Epithelial cell of esophagus (primary cell): ENCODE results near the gene ST14.
"Not testable (repeated sequence)": the region's sequence is repeated elsewhere in the genome, so short reads cannot be mapped to it uniquely, and the experiment has no call there.

Experiments used
- DNase-seq: peaks from one replicate; pipeline ENCODE4 v3.0.0; 2010; ENCODE audit warnings: low read depth
- H3K4me3 ChIP-seq: 2 replicates; pipeline ENCODE4 v1.5.1; 2011; ENCODE audit warnings: mild to moderate bottlenecking, low read length, control low read depth
- TF ChIP-seq, protein P1 (sequence below): IDR thresholded peaks from 2 replicates; pipeline ENCODE4 v1.5.1; 2011; ENCODE audit warnings: low read depth, mild to moderate bottlenecking, low read length, control low read depth, inconsistent platforms; ENCODE audit not compliant: insufficient read depth; ENCODE audit errors: missing control alignments

The ST14 gene

DNA sequence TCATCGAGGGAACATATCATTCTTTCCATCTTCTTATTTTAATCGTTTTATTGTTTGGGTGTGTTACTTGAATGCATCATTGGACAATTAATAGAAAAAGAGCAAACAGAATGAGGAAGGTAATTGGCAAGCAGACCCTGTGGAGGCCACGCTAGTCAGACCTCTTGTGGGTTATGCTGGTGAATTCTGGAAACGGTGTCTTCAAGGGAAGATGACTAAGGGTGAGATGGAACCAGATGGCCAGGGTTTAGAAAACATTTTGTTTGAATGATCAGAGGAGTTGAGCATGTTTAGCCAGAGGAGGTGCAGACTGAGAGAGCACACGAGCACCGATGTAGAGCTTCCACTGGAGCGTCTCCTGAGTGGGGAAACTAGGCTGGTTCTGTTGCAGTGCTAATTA lies 8.5 kb downstream of the ST14 start:
- peak; percentile 58 for DNase-seq
- H3K4me3 ChIP-seq, result no peak overlapping the region
- TF ChIP-seq, protein P1, sequence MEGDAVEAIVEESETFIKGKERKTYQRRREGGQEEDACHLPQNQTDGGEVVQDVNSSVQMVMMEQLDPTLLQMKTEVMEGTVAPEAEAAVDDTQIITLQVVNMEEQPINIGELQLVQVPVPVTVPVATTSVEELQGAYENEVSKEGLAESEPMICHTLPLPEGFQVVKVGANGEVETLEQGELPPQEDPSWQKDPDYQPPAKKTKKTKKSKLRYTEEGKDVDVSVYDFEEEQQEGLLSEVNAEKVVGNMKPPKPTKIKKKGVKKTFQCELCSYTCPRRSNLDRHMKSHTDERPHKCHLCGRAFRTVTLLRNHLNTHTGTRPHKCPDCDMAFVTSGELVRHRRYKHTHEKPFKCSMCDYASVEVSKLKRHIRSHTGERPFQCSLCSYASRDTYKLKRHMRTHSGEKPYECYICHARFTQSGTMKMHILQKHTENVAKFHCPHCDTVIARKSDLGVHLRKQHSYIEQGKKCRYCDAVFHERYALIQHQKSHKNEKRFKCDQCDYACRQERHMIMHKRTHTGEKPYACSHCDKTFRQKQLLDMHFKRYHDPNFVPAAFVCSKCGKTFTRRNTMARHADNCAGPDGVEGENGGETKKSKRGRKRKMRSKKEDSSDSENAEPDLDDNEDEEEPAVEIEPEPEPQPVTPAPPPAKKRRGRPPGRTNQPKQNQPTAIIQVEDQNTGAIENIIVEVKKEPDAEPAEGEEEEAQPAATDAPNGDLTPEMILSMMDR, result no peak

DNA sequence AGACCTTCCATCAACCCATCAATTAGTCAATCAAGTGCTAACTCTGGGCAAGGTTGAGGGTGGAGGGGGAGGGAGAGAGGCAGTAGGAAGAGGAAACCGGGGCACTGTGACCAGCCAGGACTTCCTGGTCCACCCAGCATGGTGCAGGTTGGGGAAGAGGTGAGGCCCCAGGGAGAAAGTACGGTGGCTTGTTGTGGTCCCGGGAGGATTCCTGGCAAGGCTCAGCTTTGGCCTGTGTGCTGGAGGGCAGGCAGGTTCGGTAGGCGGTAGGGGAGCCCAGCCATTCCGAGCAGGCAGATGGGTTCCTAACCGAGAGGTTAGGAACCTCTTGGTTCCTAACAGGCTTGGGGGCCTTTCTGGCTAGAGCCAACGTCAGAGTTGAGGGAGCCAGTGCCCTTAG lies 10.8 kb downstream of the ST14 start:
- H3K4me3 ChIP-seq, result no peak overlapping the region
- TF ChIP-seq, protein P1, result no peak
- DNase-seq, result no peak

DNA sequence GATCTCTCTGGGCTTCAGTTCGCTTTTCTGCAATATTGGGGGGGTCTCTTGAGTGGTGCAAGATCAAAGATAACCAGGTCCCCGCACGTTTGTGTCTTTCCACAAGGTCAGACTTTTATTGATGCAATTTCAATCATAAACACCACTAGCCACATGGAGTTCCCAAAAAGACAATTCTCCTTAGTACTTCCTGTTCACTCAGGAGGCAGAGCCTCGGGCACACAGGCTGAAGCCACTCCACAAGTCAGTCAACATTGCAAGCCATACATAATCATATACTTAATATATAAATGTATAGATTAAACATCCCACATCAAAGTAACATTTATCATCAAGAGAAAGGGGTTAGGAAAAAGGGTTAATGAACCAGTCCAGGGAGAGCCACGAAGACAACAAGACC lies 12.0 kb downstream of the ST14 start:
- DNase-seq, result no peak
- no peak overlapping the region for H3K4me3 ChIP-seq
- TF ChIP-seq, protein P1, result no peak

DNA sequence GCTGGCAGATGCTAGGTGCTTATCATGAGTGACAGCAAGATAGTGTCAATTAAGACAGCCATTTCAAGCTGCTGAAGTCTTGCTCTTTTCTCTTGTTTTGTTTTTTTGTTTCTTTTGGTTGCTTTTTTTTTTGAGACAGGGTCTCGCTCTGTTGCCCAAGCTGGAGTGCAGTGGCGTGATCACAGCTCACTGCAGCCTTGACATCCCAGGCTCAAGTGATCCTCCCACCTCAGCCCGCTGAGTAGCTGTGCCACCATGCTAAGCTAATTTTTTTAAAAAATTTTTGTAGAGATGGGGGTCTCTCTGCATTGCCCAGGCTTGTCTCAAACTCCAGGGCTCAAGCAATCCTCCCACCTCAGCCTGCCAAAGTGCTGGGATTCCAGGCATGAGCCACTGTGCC lies 12.4 kb downstream of the ST14 start:
- DNase-seq, result not testable (repeated sequence)

DNA sequence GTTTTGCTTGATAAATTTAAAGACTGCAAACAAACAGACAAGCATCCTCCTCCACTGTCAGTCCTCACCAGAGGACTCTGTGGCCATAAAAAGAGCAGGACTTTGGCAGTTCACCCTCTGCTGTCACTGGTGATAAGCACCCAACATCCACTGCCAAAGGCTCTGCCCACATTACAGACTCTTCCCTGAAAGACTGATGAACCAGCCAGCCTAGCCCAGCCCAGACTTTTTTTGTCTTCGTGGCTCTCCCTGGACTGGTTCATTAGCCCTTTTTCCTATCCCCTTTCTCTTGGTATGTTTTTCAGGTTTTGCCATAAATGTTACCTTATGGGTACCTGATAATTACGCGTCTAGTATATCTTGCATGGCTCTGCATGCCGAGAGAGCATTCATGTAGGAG lies 15.1 kb downstream of the ST14 start:
- no peak for DNase-seq
- H3K4me3 ChIP-seq, result no peak overlapping the region
- TF ChIP-seq, protein P1, result no peak

More for the DNA sequence above, 12.4 kb downstream of the ST14 start:
- H3K4me3 ChIP-seq, result not testable (repeated sequence)

DNA sequence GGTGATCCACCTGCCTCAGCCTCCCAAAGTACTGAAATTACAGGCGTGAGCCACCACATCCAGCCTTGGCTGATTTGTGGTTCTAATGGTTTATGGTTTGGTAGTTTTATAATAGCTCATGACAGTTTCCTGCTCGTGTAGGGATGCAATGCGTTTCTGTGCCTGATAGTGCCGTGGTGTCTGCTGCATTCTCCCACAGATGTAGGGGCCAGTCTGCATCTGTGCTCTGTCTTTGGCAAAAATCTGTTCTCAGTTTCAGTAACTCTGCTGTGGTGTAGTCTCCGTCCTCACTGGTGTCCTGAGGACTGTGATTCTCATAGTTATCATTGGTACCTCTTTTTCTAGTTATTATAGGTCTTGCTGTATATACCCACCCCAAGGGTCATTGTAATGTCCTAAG lies 16.3 kb downstream of the ST14 start:
- TF ChIP-seq, protein P1, result no peak
- no peak overlapping the region for H3K4me3 ChIP-seq
- no peak for DNase-seq

DNA sequence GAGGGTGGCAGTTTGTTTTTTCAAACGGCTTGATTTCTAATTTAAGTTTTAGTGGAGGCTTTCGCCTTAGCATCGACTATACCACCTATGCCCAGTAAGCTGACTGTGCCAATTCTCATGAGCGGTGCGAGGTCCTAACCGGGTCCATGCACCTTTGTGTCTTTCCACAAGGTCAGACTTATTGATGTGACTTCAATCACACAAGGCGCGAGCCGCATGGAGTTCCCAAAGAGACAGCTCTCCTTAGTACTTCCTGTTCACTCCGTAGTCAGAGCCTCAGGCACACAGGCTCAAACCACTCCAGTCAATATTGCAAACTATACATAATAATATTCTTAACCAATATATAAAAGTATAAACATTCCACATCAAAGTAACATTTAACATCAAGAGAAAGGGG lies 18.2 kb downstream of the ST14 start:
- DNase-seq, result no peak
- TF ChIP-seq, protein P1, result no peak
- H3K4me3 ChIP-seq, result no peak overlapping the region
